IPS-18a (cell line): ENCODE measurements around the gene ACIN1.

Source experiments
- H3K27ac ChIP-seq: one replicate; pipeline ENCODE4 v1.5.1; 2013; ENCODE audit warnings: low read length
- H3K27me3 ChIP-seq: one replicate; pipeline ENCODE4 v1.6.1; 2013; ENCODE audit warnings: mild to moderate bottlenecking, low read length; ENCODE audit not compliant: control insufficient read depth, insufficient read depth
- H3K36me3 ChIP-seq: one replicate; pipeline ENCODE4 v1.6.1; 2013; ENCODE audit warnings: low read depth, low read length; ENCODE audit not compliant: control insufficient read depth
- H3K4me1 ChIP-seq: one replicate; pipeline ENCODE4 v1.6.1; 2013; ENCODE audit warnings: low read depth, low read length; ENCODE audit not compliant: control insufficient read depth
- H3K4me3 ChIP-seq: one replicate; pipeline ENCODE4 v1.5.1; 2013; ENCODE audit warnings: low read length
- H3K9ac ChIP-seq: one replicate; pipeline ENCODE4 v1.6.1; 2013; ENCODE audit warnings: mild to moderate bottlenecking, low read length, moderate library complexity
- H3K9me3 ChIP-seq: one replicate; pipeline ENCODE4 v1.6.1; 2013; ENCODE audit warnings: low read depth, low read length; ENCODE audit not compliant: control insufficient read depth

Gene ACIN1

GRCh38 chr14:23121361-23121771, 26.4 kb upstream of the ACIN1 start:
- H3K4me3 ChIP-seq: no peak overlapping the region
- no peaks in the 10 kb centered on the region for H3K27me3 ChIP-seq
- H3K9ac ChIP-seq: no peak overlapping the region

GRCh38 chr14:23120541-23121251, 25.8 kb upstream of the ACIN1 start:
- Histone ChIP-seq H3K4me3 (no peak overlapping the region), H3K36me3 (no peaks in the 10 kb centered on the region), H3K27me3 (no peaks in the 10 kb centered on the region), H3K4me1 (peaks cover 14% of the 10 kb centered on the region), H3K9me3 (no peaks in the 10 kb centered on the region), H3K9ac (no peak overlapping the region), H3K27ac (no peak overlapping the region)

More at GRCh38 chr14:23121361-23121771, 26.4 kb upstream of the ACIN1 start:
- H3K4me1 ChIP-seq: peaks cover 18% of the 10 kb centered on the region
- no peaks in the 10 kb centered on the region for H3K9me3 ChIP-seq
- H3K27ac ChIP-seq: no peak overlapping the region
- H3K36me3 ChIP-seq: no peaks in the 10 kb centered on the region

GRCh38 chr14:23119363-23120327, 24.7 kb upstream of the ACIN1 start:
- no peaks in the 10 kb centered on the region for H3K36me3 ChIP-seq
- no peak overlapping the region for H3K9ac ChIP-seq
- H3K9me3 ChIP-seq: no peaks in the 10 kb centered on the region
- H3K4me1 ChIP-seq: peaks cover 14% of the 10 kb centered on the region
- no peak overlapping the region for H3K27ac ChIP-seq
- H3K4me3 ChIP-seq: no peak overlapping the region
- no peaks in the 10 kb centered on the region for H3K27me3 ChIP-seq

- no peaks in the 10 kb centered on the region for H3K9me3 ChIP-seq
- no peak within 1 kb of the TSS for H3K9ac ChIP-seq
- H3K27ac ChIP-seq: no peak within 1 kb of the TSS
- no peaks in the 10 kb centered on the region for H3K36me3 ChIP-seq
- no peaks in the 10 kb centered on the region for H3K27me3 ChIP-seq
- peaks cover 11% of the 10 kb centered on the region for H3K4me1 ChIP-seq
- no peak within 1 kb of the TSS for H3K4me3 ChIP-seq
Observed at GRCh38 chr14:23118506-23119362, 23.8 kb upstream of the ACIN1 start, which contains the start of gene CEBPE. CEBPE (minus strand) TSS chr14:23119255; CDS start chr14:23119091, 164 bp downstream.

GRCh38 chr14:23117371-23118020, 22.6 kb upstream of the ACIN1 start:
- no peaks in the 10 kb centered on the region for H3K36me3 ChIP-seq
- H3K27me3 ChIP-seq: no peaks in the 10 kb centered on the region
- no peak overlapping the region for H3K9ac ChIP-seq
- peaks cover 11% of the 10 kb centered on the region for H3K4me1 ChIP-seq
- no peak overlapping the region for H3K4me3 ChIP-seq
- no peak overlapping the region for H3K27ac ChIP-seq
- H3K9me3 ChIP-seq: no peaks in the 10 kb centered on the region

- no peak overlapping the region for H3K27ac ChIP-seq
- H3K4me3 ChIP-seq: no peak overlapping the region
- H3K36me3 ChIP-seq: no peaks in the 10 kb centered on the region
- peaks cover 3% of the 10 kb centered on the region for H3K27me3 ChIP-seq
- H3K9ac ChIP-seq: no peak overlapping the region
- H3K9me3 ChIP-seq: no peaks in the 10 kb centered on the region
- H3K4me1 ChIP-seq: peaks cover 7% of the 10 kb centered on the region
Observed at GRCh38 chr14:23115918-23116317, 21.0 kb upstream of the ACIN1 start.

- H3K36me3 ChIP-seq: no peaks in the 10 kb centered on the region
- H3K9me3 ChIP-seq: no peaks in the 10 kb centered on the region
- no peak overlapping the region for H3K9ac ChIP-seq
- H3K4me3 ChIP-seq: no peak overlapping the region
- no peak overlapping the region for H3K27ac ChIP-seq
- peaks cover 4% of the 10 kb centered on the region for H3K4me1 ChIP-seq
- H3K27me3 ChIP-seq: peaks cover 6% of the 10 kb centered on the region
Observed at GRCh38 chr14:23115039-23115731, 20.2 kb upstream of the ACIN1 start.

GRCh38 chr14:23114669-23115038, 19.7 kb upstream of the ACIN1 start:
- Histone ChIP-seq H3K36me3 (no peaks in the 10 kb centered on the region), H3K9me3 (no peaks in the 10 kb centered on the region), H3K27me3 (peaks cover 6% of the 10 kb centered on the region), H3K4me3 (no peak overlapping the region), H3K4me1 (peaks cover 4% of the 10 kb centered on the region), H3K9ac (no peak overlapping the region), H3K27ac (no peak overlapping the region)

- no peak overlapping the region for H3K4me3 ChIP-seq
- H3K9ac ChIP-seq: no peak overlapping the region
- H3K27me3 ChIP-seq: peaks cover 6% of the 10 kb centered on the region
- no peaks in the 10 kb centered on the region for H3K9me3 ChIP-seq
- H3K4me1 ChIP-seq: peaks cover under 1% of the 10 kb centered on the region
- H3K27ac ChIP-seq: no peak overlapping the region
- H3K36me3 ChIP-seq: no peaks in the 10 kb centered on the region
Observed at GRCh38 chr14:23114120-23114458, 19.2 kb upstream of the ACIN1 start.

GRCh38 chr14:23113431-23114119, 18.6 kb upstream of the ACIN1 start:
- Histone ChIP-seq H3K4me3 (no peak overlapping the region), H3K36me3 (no peaks in the 10 kb centered on the region), H3K27me3 (peaks cover 6% of the 10 kb centered on the region), H3K4me1 (no peaks in the 10 kb centered on the region), H3K27ac (no peak overlapping the region), H3K9me3 (no peaks in the 10 kb centered on the region), H3K9ac (no peak overlapping the region)
